ENCODE results near the gene GRIN3B.

GRCh38 chr19:1003283-1003682, 3.1 kb downstream of the GRIN3B start:
- no peak for TF ChIP-seq SP1 (IDR thresholded peaks at IDR 0.05; ENCODE audit: low read depth, low read length)
- TF ChIP-seq TBP (IDR thresholded peaks at IDR 0.05; ENCODE audit: low read depth, low read length) = no peak
- TF ChIP-seq, protein P1, sequence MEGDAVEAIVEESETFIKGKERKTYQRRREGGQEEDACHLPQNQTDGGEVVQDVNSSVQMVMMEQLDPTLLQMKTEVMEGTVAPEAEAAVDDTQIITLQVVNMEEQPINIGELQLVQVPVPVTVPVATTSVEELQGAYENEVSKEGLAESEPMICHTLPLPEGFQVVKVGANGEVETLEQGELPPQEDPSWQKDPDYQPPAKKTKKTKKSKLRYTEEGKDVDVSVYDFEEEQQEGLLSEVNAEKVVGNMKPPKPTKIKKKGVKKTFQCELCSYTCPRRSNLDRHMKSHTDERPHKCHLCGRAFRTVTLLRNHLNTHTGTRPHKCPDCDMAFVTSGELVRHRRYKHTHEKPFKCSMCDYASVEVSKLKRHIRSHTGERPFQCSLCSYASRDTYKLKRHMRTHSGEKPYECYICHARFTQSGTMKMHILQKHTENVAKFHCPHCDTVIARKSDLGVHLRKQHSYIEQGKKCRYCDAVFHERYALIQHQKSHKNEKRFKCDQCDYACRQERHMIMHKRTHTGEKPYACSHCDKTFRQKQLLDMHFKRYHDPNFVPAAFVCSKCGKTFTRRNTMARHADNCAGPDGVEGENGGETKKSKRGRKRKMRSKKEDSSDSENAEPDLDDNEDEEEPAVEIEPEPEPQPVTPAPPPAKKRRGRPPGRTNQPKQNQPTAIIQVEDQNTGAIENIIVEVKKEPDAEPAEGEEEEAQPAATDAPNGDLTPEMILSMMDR (IDR thresholded peaks at IDR 0.05; ENCODE audit: control extremely low read depth in 1 of 3, insufficient read depth in 1 of 3, low read depth in 1 of 3, low read length in 3 of 3) = no peak
- TF ChIP-seq CBX8 (IDR thresholded peaks at IDR 0.05; ENCODE audit: borderline replicate concordance, low read depth, low read length) = no peak
- no peak for TF ChIP-seq KDM4A (IDR thresholded peaks at IDR 0.05; ENCODE audit: low read depth, low read length, severe bottlenecking)
- TF ChIP-seq RBBP5 (IDR thresholded peaks at IDR 0.05; ENCODE audit: borderline replicate concordance, low read depth, low read length) = no peak

Data from H1 (cell line).